RWPE2 (cell line): ENCODE measurements around the gene INPP5B.

Source experiments
- ATAC-seq: fragments of 200-7000 bp; cut with Tn5 transposase; 3 replicates; pipeline ENCODE4 v1.9.1; 2021; ENCODE audit warnings: low read depth
- DNase-seq: peaks from one replicate; pipeline ENCODE4 v3.0.0-alpha.2; 2020; ENCODE audit warnings: low spot score
- H3K27ac ChIP-seq: fragments of 450-650 bp; 2 replicates; pipeline ENCODE4 v1.5.1; 2017; ENCODE audit warnings: mild to moderate bottlenecking; ENCODE audit not compliant: poor library complexity, severe bottlenecking
- H3K27me3 ChIP-seq: fragments of 250-450 bp; sonication (Bioruptor Pico); 2 replicates; pipeline ENCODE4 v1.5.1; 2021; ENCODE audit warnings: mild to moderate bottlenecking, moderate library complexity; ENCODE audit not compliant: insufficient read depth, poor library complexity, severe bottlenecking
- H3K36me3 ChIP-seq: fragments of 250-450 bp; sonication (Bioruptor Pico); 2 replicates; pipeline ENCODE4 v1.5.1; 2020; ENCODE audit warnings: low read depth, mild to moderate bottlenecking, moderate library complexity
- H3K4me1 ChIP-seq: fragments of 250-450 bp; sonication (Bioruptor Pico); 2 replicates; pipeline ENCODE4 v1.5.1; 2021; ENCODE audit warnings: mild to moderate bottlenecking, moderate library complexity; ENCODE audit not compliant: insufficient read depth, poor library complexity, severe bottlenecking
- H3K4me3 ChIP-seq: fragments of 250-450 bp; sonication (Bioruptor Pico); 2 replicates; pipeline ENCODE4 v1.5.1; 2021; ENCODE audit warnings: mild to moderate bottlenecking, moderate library complexity; ENCODE audit not compliant: severe bottlenecking
- H3K9me3 ChIP-seq: fragments of 250-450 bp; sonication (Bioruptor Pico); 2 replicates; pipeline ENCODE4 v1.5.1; 2021; ENCODE audit warnings: mild to moderate bottlenecking, moderate library complexity; ENCODE audit not compliant: severe bottlenecking
- TF ChIP-seq, protein P1 (sequence below): fragments of 450-650 bp; IDR thresholded peaks from one replicate; pipeline ENCODE4 v1.5.1; 2017; ENCODE audit warnings: mild to moderate bottlenecking, moderate library complexity; ENCODE audit not compliant: poor library complexity, severe bottlenecking

INPP5B gene

DNA sequence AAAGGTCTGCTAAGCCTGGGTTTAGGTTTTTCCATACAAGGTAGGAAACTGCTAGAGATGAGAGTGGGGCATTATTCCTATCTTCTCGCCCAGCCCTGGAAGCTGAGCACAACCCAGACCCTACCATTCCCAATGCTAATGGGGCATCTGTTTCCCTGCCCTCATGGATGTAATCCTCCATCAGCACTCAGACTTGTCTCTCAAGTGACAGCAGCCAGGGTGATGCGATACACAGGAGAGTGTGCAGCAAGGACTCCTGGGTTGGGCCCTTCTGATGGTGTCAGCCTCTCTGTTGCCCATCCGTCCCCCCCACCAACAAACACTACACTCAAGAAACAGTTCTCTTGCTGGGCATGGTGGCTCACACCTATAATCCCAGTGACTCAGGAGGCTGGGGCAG, 5.9 kb upstream of the INPP5B start:
- no peaks in the 10 kb centered on the region for H3K27me3 ChIP-seq
- TF ChIP-seq, protein P1, sequence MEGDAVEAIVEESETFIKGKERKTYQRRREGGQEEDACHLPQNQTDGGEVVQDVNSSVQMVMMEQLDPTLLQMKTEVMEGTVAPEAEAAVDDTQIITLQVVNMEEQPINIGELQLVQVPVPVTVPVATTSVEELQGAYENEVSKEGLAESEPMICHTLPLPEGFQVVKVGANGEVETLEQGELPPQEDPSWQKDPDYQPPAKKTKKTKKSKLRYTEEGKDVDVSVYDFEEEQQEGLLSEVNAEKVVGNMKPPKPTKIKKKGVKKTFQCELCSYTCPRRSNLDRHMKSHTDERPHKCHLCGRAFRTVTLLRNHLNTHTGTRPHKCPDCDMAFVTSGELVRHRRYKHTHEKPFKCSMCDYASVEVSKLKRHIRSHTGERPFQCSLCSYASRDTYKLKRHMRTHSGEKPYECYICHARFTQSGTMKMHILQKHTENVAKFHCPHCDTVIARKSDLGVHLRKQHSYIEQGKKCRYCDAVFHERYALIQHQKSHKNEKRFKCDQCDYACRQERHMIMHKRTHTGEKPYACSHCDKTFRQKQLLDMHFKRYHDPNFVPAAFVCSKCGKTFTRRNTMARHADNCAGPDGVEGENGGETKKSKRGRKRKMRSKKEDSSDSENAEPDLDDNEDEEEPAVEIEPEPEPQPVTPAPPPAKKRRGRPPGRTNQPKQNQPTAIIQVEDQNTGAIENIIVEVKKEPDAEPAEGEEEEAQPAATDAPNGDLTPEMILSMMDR: no peak
- no peak overlapping the region for H3K27ac ChIP-seq
- no peaks in the 10 kb centered on the region for H3K9me3 ChIP-seq
- H3K4me1 ChIP-seq: no peaks in the 10 kb centered on the region
- peaks cover 4% of the 10 kb centered on the region; the same call in 1 of the 2 replicates for H3K36me3 ChIP-seq
- no peak for DNase-seq
- H3K4me3 ChIP-seq: no peak overlapping the region
- ATAC-seq: no peak

DNA sequence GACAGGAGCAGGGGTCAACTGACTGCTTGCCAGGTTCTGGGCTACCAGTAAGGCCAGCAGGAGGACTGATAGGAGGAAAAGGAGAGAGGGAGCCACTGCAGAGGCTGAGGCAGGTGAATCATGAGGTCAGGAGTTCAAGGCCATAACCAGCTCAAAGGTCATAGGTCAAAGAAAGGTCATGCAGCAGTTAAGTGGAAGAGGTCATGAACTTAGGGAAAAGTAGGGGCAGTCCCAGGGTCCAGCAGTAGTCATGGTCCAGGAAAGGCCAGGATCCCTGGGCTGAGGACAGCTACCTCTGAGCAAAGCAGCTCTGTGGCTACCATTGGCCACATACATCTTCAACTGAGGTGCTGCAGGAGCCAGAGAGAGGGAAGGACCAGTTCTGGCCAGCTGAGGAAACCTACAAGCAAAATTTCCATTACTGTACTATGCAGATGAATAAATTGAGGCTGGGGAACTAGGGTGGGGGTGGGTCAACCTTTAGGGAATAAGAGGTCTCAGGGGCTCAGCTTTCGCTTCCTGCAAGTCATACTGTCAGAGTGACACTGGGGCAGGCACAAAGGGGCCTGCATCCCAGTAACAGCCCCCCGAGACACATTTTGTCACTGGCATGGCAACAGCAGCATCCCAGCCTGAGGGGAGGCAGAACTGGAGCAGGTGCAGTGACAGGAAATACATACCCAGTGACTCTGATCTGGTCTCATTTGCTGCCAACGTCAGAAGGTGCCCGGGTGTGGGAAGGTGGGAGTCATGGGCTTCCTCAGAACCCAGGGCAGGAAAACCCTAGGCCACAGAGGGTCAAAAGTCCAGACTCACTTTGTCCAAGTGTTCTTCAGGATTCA, 5.2 kb upstream of the INPP5B start:
- TF ChIP-seq, protein P1: no peak
- Histone ChIP-seq H3K36me3 (peaks cover 4% of the 10 kb centered on the region; the same call in 1 of the 2 replicates), H3K4me1 (no peaks in the 10 kb centered on the region), H3K9me3 (no peaks in the 10 kb centered on the region), H3K27ac (no peak overlapping the region), H3K27me3 (no peaks in the 10 kb centered on the region), H3K4me3 (no peak overlapping the region)
- no peak for ATAC-seq
- DNase-seq: no peak

DNA sequence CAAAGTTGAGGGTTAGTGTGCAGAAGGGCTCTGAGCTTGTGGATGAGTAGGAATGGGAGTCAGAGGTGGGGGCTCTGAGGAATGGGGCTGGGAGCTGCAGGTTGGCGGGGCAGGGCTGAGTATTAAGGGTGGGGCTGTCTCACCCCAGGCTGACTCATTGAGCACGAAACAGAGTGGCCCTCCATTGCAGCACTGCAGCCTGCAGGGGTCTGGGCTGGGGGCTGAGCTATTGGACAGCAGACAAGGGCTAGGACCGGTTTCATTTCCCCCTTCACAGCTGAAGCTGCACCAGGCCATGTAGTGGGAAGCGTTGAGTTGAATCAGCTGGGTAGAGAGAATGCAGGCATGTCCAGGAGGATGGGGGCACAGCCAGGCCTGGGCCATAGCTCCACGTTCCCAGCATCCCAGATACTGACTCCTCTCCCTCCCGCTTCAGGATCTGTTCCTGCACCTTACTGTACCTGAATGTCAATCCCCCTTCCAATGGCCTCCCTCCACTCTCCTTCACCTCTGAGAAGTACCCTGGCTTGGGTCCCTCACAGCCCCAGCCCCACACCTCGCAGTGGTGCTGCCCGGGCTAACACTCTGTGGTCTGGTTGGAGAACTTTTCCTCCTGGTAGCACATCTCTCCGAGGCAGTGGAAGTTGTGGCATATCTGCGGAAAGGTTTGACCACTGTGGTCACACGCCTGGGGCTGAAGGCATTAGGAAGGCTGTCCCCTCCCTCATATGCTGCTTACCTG, 4.4 kb upstream of the INPP5B start:
- ATAC-seq (peak; percentile 8; the same call in 1 of the 3 replicates), DNase-seq (no peak)
- H3K4me3 ChIP-seq: no peak overlapping the region
- H3K27ac ChIP-seq: no peak overlapping the region
- no peaks in the 10 kb centered on the region for H3K4me1 ChIP-seq
- no peaks in the 10 kb centered on the region for H3K9me3 ChIP-seq
- TF ChIP-seq, protein P1: no peak
- H3K36me3 ChIP-seq: no peaks in the 10 kb centered on the region
- H3K27me3 ChIP-seq: no peaks in the 10 kb centered on the region

DNA sequence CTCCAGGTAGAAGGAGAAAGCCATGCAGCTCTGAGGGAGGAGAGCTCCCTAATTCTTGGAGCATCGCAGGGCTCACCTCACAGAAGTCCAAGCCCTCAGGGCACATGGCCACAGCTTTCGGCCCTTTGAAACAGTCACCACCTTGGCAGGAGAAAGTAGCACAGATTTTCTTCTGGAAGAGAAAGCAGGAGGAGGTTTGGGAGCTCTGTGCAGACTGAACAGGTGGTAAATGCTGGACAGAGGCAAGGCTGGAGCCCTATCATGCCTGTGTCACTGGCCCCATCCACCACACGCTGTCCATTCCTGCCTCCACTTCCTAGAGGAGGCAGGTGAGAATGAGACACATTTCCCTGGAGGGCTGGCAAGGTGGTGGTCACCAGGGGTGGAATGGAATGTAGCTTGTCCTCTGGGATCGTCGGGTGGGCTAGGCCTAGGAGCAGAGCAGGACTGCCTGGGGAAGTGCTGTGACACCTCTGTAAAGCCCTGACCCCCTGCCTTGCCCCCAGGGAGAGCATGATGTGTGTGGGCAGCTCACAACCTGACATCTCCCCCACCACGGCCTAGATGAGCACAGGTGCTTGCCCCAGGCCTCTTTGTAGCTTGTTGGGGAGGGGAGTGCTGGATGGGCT, 2.8 kb upstream of the INPP5B start:
- DNase-seq: no peak
- 0 out of 3 replicates have a peak, but pooled peaks have one; percentile 15 for ATAC-seq
- no peaks in the 10 kb centered on the region for H3K4me1 ChIP-seq
- no peak overlapping the region for H3K27ac ChIP-seq
- no peaks in the 10 kb centered on the region for H3K9me3 ChIP-seq
- H3K36me3 ChIP-seq: no peaks in the 10 kb centered on the region
- no peaks in the 10 kb centered on the region for H3K27me3 ChIP-seq
- TF ChIP-seq, protein P1: no peak
- H3K4me3 ChIP-seq: no peak overlapping the region
